AG10803 (cell line): ENCODE measurements around the gene FN1.

ENCODE experiments used
- DNase-seq: peaks from one replicate; pipeline ENCODE4 v3.0.0; 2010; ENCODE audit warnings: low read depth
- H3K4me3 ChIP-seq: 2 replicates; pipeline ENCODE4 v1.5.1; 2011; ENCODE audit warnings: mild to moderate bottlenecking, low read length, control low read depth
- CTCF ChIP-seq: conservative IDR thresholded peaks from 2 replicates; pipeline ENCODE4 v1.5.1; 2011; ENCODE audit warnings: mild to moderate bottlenecking, low read length, control low read depth, inconsistent platforms

Gene FN1

GRCh38 chr2:215421859-215422461 lies 13.9 kb downstream of the FN1 start:
- TF ChIP-seq CTCF = no peak
- H3K4me3 ChIP-seq = peak overlapping the region; percentile 8; the same call in 1 of the 2 replicates

GRCh38 chr2:215420471-215420935 lies 15.4 kb downstream of the FN1 start:
- 0 out of 2 replicates have a peak overlapping the region, but pooled peaks have one; percentile 7 for H3K4me3 ChIP-seq
- DNase-seq = no peak
- no peak for TF ChIP-seq CTCF

More at GRCh38 chr2:215421859-215422461, 13.9 kb downstream of the FN1 start:
- DNase-seq = peak; percentile 42

GRCh38 chr2:215419769-215420470 lies 15.9 kb downstream of the FN1 start:
- no peak for TF ChIP-seq CTCF
- no peak overlapping the region for H3K4me3 ChIP-seq
- DNase-seq = no peak

GRCh38 chr2:215419113-215419512 lies 16.8 kb downstream of the FN1 start:
- peak overlapping the region; percentile 3; the same call in 1 of the 2 replicates for H3K4me3 ChIP-seq
- no peak for TF ChIP-seq CTCF
- DNase-seq = no peak

- no peak overlapping the region for H3K4me3 ChIP-seq
- DNase-seq = no peak
- no peak for TF ChIP-seq CTCF
These were observed 17.6 kb downstream of the FN1 start for GRCh38 chr2:215418064-215418963.

GRCh38 chr2:215417400-215417951 lies 18.4 kb downstream of the FN1 start:
- H3K4me3 ChIP-seq = no peak overlapping the region
- DNase-seq = no peak
- TF ChIP-seq CTCF = no peak
